Bronchial epithelial cell (primary cell): ENCODE results near the gene OSTN. TPM values are rescaled to one million over a fixed set of nuclear protein-coding genes. Genes with fewer than 3 reads are reported as not detected.

Experiments
- DNase-seq: peaks from one replicate; pipeline ENCODE4 v3.0.0-alpha.2; 2010; ENCODE audit warnings: low read depth
- FAIRE-seq: peaks from 2 replicates; lab custom pipeline; 2011; peaks lifted over from hg19 to GRCh38; lab: Jason Lieb, UNC
- H3K27me3 ChIP-seq: 2 replicates; pipeline ENCODE4 v1.5.1; 2011; ENCODE audit warnings: low read length; ENCODE audit not compliant: control insufficient read depth, insufficient read depth
- H3K36me3 ChIP-seq: 2 replicates; pipeline ENCODE4 v1.5.1; 2011; ENCODE audit warnings: low read length; ENCODE audit not compliant: control insufficient read depth, insufficient read depth
- H3K4me3 ChIP-seq: 2 replicates; pipeline ENCODE4 v1.5.1; 2011; ENCODE audit warnings: mild to moderate bottlenecking, low read depth, low read length, control low read depth
- total RNA-seq: library from RNA; depleted of rRNA; stranded (reverse); fragments of >200 nt; gene quantifications from 2 replicates; pipeline ENCODE4 v1.2.1, GENCODE V29; 2014
- TF ChIP-seq, protein P1 (sequence below): IDR thresholded peaks from 2 replicates; pipeline ENCODE4 v1.5.1; 2011; ENCODE audit warnings: mild to moderate bottlenecking, moderate library complexity, low read length, control low read depth, inconsistent platforms; ENCODE audit not compliant: insufficient read depth, severe bottlenecking

OSTN gene
- total RNA-seq, 1 donor from 2014 or later, result not detected

DNA sequence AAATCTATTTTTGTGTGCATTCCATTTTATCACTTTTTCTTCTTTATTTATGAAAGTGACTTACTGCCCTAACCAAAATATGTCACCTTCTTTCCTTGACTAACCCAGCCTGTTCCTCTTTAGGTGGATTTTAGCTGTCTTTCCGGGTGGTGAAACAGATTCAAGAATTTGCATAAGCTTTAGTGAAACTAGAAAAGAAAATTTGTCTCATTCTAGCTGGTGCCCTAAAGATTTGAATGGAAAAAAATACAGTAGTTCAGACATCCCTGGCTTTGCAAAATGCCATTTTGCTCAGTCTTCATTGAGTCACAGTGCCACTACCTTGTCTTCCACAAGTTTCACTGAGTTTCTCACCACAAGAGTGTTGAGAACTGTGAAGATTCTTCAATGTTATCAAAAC, 102.0 kb downstream of the OSTN start:
- no peak for DNase-seq
- no peak overlapping the region for H3K4me3 ChIP-seq
- FAIRE-seq, result no peak
- TF ChIP-seq, protein P1, sequence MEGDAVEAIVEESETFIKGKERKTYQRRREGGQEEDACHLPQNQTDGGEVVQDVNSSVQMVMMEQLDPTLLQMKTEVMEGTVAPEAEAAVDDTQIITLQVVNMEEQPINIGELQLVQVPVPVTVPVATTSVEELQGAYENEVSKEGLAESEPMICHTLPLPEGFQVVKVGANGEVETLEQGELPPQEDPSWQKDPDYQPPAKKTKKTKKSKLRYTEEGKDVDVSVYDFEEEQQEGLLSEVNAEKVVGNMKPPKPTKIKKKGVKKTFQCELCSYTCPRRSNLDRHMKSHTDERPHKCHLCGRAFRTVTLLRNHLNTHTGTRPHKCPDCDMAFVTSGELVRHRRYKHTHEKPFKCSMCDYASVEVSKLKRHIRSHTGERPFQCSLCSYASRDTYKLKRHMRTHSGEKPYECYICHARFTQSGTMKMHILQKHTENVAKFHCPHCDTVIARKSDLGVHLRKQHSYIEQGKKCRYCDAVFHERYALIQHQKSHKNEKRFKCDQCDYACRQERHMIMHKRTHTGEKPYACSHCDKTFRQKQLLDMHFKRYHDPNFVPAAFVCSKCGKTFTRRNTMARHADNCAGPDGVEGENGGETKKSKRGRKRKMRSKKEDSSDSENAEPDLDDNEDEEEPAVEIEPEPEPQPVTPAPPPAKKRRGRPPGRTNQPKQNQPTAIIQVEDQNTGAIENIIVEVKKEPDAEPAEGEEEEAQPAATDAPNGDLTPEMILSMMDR, result no peak
- H3K27me3 ChIP-seq, result no peaks in the 10 kb centered on the region
- no peaks in the 10 kb centered on the region for H3K36me3 ChIP-seq

DNA sequence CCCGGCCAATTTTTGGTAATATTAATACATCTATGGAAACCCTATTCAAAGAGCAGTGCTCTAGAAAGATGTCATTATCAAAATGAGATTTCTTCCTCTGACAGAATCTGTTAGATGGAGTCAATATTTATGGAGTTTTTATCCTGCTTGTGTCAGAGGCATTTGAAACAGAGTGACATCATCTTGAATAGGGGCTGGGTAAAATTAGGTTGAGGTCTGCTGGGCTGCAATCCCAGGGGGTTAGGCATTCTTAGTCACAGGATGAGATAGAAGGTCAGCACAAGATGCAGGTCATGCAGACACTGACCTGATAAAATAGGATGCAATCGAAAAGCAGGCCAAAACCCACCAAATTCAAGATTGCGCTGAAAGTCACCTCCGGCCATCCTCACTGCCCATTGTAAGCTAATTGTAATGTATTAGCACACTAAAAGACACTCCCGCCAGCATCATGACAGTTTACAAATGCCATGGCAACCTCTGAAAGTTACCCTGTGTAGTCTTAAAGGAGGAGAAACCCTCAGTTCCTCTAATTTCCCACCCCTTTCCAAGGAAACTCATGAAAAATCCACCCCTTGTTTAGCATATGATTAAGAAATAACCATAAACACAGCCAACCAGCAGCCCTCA, 102.9 kb downstream of the OSTN start:
- Histone ChIP-seq H3K4me3 (no peak overlapping the region), H3K27me3 (no peaks in the 10 kb centered on the region), H3K36me3 (no peaks in the 10 kb centered on the region)
- TF ChIP-seq, protein P1, result no peak
- no peak for DNase-seq
- FAIRE-seq, result no peak

DNA sequence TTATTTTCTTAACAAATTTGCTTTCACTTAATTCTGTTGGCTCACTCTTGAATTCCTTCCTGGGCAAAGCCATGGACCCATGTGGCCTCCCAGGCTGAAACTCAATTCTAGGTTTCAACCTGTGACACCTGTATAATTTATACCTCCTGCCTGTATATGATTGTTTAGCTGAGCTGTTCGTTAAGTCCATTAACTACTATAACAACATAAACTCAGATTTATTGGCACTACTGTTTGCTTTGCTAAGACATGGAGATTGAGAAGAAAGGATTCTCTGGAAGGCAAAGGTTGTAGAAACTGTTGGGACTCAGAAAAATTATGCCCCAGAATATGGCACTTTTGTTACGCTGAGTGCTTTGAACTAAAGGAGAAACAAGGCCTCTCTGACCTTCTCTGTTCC, 103.4 kb downstream of the OSTN start:
- DNase-seq (no peak), FAIRE-seq (no peak)
- H3K4me3 ChIP-seq, result no peak overlapping the region
- H3K27me3 ChIP-seq, result no peaks in the 10 kb centered on the region
- H3K36me3 ChIP-seq, result no peaks in the 10 kb centered on the region
- TF ChIP-seq, protein P1, result no peak

DNA sequence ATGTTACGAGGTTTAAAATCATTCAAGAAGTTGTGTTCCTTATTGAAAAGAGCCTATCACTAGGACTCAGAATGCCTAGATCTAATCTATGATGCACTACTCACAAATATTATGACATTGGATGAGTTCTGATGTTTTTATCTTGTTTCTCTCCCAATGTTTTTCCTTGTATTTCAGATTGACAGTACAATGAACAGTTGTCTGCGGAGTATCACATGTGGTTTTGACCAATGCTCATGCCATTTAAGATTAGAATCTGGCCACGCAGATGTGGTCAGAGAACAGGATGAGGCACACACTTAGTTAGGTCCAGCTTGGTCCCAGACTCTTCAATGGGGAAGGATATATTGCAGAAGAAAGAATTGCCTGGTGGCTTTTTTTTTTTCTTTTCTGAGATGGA, 104.6 kb downstream of the OSTN start:
- Histone ChIP-seq H3K27me3 (no peaks in the 10 kb centered on the region), H3K4me3 (no peak overlapping the region), H3K36me3 (no peaks in the 10 kb centered on the region)
- DNase-seq, result no peak
- FAIRE-seq, result no peak
- TF ChIP-seq, protein P1, result no peak

DNA sequence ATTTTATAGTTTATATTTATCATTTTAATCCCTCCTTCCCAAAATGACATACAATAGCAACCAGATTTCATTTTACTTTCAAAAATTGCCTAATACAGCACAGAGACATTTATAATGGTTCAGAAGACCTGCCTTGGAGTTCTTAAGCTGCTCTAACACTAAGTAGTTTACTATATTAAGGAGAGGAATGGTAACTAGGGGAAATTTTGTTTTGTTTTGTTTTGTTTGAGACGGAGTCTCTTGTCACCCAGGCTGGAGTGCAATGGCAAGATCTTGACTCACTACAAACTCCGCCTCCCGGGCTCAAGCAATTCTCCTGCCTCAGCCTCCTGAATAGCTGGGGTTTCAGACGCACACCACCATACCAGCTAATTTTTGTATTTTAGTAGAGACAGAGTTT, 107.4 kb downstream of the OSTN start:
- Histone ChIP-seq H3K36me3 (no peaks in the 10 kb centered on the region), H3K27me3 (no peaks in the 10 kb centered on the region), H3K4me3 (no peak overlapping the region)
- TF ChIP-seq, protein P1, result no peak
- FAIRE-seq, result no peak
- no peak for DNase-seq

DNA sequence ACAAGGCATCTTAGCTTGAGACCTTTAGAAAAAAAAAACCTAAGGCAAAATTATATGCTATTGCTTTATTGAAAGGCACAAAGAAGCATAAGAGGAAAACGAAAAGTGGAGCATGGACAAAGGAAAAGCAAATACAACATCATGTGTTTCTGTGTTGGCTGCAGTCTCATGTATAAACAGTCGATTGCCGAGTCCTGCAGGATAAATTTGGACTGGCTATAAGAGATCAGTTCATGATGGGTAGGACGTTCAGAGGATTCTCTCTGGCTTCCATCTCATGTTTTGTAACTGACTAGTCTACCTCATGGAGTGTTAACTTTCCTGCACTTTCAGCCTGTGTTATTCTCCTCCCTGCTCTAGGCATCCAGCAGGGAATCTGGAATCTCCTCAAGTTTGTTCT, 108.3 kb downstream of the OSTN start:
- TF ChIP-seq, protein P1, result no peak
- no peak overlapping the region for H3K4me3 ChIP-seq
- H3K36me3 ChIP-seq, result no peaks in the 10 kb centered on the region
- DNase-seq, result no peak
- H3K27me3 ChIP-seq, result no peaks in the 10 kb centered on the region
- FAIRE-seq, result no peak
